ENCODE measurements around the gene TRAK2. TPM values are rescaled to one million over a fixed set of nuclear protein-coding genes. Genes with fewer than 3 reads are reported as not detected.
A peak's percentile ranks its signal among the peaks of the same experiment; 100 is the strongest.

The TRAK2 gene
- total and polyA plus RNA-seq, 10 donors = 7.1 to 63.0 (median 37.7) TPM

GRCh38 chr2:201420442-201421113 lies 30.7 kb downstream of the TRAK2 start:
- WGBS, 5 donors = 65 to 85% (median 76%) methylated on average over 3 of the region's 3 CpGs
- intact Hi-C loops (cut with DNase I; ENCODE audit: low total_unique reads) = no loop called here
- H3K27me3 ChIP-seq (replicated peaks in 1 of 7) = no peaks in the 10 kb centered on the region
- TF ChIP-seq, protein P1, sequence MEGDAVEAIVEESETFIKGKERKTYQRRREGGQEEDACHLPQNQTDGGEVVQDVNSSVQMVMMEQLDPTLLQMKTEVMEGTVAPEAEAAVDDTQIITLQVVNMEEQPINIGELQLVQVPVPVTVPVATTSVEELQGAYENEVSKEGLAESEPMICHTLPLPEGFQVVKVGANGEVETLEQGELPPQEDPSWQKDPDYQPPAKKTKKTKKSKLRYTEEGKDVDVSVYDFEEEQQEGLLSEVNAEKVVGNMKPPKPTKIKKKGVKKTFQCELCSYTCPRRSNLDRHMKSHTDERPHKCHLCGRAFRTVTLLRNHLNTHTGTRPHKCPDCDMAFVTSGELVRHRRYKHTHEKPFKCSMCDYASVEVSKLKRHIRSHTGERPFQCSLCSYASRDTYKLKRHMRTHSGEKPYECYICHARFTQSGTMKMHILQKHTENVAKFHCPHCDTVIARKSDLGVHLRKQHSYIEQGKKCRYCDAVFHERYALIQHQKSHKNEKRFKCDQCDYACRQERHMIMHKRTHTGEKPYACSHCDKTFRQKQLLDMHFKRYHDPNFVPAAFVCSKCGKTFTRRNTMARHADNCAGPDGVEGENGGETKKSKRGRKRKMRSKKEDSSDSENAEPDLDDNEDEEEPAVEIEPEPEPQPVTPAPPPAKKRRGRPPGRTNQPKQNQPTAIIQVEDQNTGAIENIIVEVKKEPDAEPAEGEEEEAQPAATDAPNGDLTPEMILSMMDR (IDR thresholded peaks at IDR 0.05 in 8 of 11, conservative IDR thresholded peaks at IDR 0.05 in 3 of 11) = no peak
- TF ChIP-seq POLR2A (IDR thresholded peaks at IDR 0.05) (no peak), POLR2AphosphoS5 (IDR thresholded peaks at IDR 0.05) (no peak)
- peak overlapping the region in 4 of 8 donors; percentile 9 to 54 (median 12) for H3K27ac ChIP-seq
- no peaks in the 10 kb centered on the region for H3K9me3 ChIP-seq
- DNase-seq = no peak
- H3K4me3 ChIP-seq = no peak overlapping the region
- H3K36me3 ChIP-seq = peaks cover 0 to 15% (median 0%) of the 10 kb centered on the region in 6 donors
- peaks cover 3 to 80% (median 32%) of the 10 kb centered on the region in 6 donors for H3K4me1 ChIP-seq

DNA sequence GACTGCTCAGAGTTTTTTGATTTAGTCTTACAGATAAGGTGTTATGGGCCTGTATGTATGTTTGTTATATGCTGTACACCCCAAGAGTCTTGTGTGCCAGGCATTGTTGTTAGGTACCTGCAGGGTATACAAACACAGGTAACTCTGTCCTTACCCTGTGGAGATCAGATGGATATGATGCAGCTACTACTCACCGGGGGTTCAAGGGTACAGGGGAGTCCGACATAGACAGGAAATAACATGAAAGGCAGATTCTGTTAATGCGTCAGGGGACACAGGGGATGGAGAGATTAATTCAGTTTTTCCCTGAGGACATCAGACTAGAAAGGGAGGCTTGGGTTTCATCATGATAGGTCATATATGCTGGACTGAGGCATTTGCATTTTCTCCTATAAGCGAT lies 31.3 kb downstream of the TRAK2 start:
- intact Hi-C loops (cut with DNase I; ENCODE audit: low total_unique reads) = no loop called here
- peaks cover 0 to 15% (median 0%) of the 10 kb centered on the region in 6 donors for H3K36me3 ChIP-seq
- H3K9me3 ChIP-seq = no peaks in the 10 kb centered on the region
- no peak for DNase-seq
- peaks cover 3 to 80% (median 33%) of the 10 kb centered on the region in 6 donors for H3K4me1 ChIP-seq
- TF ChIP-seq POLR2A (IDR thresholded peaks at IDR 0.05) (no peak), POLR2AphosphoS5 (IDR thresholded peaks at IDR 0.05) (no peak)
- TF ChIP-seq, protein P1 (IDR thresholded peaks at IDR 0.05 in 8 of 11, conservative IDR thresholded peaks at IDR 0.05 in 3 of 11) = no peak
- no peaks in the 10 kb centered on the region for H3K27me3 ChIP-seq (replicated peaks in 1 of 7)
- 58 to 82% (median 79%) methylated on average over 4 of the region's 4 CpGs for WGBS, 5 donors
- H3K27ac ChIP-seq = peak overlapping the region in 4 of 8 donors; percentile 9 to 54 (median 12)
- H3K4me3 ChIP-seq = no peak overlapping the region

DNA sequence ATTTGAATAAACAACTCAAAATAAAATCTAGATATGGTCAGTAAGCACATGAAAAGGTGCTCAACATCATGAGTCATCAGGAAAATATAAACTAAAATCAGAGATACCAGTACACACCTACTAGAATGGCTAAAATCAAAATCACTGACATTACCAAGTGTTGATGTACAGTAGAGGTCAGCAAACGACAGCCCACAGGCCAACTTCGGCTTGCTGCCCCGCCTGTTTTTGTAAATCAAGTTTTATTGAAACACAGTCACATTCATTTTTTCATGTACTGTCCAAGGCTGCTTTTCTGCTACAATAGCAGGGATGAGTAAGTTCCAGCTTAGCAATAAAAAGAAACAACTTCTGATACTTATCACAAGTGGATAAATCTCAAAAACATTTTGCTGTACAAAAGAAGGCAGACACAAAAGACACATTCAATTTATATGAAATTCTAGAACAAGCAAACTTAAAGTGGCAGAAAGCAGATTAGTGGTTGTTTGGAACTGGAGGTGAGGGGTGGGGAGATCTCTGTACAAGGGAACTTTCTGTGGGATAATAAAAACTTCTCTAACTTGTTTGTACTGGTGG lies 32.1 kb downstream of the TRAK2 start:
- intact Hi-C loops (cut with DNase I; ENCODE audit: low total_unique reads) = no loop called here
- peaks cover 3 to 80% (median 33%) of the 10 kb centered on the region in 6 donors for H3K4me1 ChIP-seq
- peaks cover 0 to 15% (median 0%) of the 10 kb centered on the region in 6 donors for H3K36me3 ChIP-seq
- no peak overlapping the region for H3K4me3 ChIP-seq
- 84 to 89% (median 88%) methylated on average over 3 of the region's 3 CpGs for WGBS, 5 donors
- no peaks in the 10 kb centered on the region for H3K27me3 ChIP-seq (replicated peaks in 1 of 7)
- TF ChIP-seq POLR2A (IDR thresholded peaks at IDR 0.05) (no peak), POLR2AphosphoS5 (IDR thresholded peaks at IDR 0.05) (no peak)
- TF ChIP-seq, protein P1 (IDR thresholded peaks at IDR 0.05 in 8 of 11, conservative IDR thresholded peaks at IDR 0.05 in 3 of 11) = no peak
- no peaks in the 10 kb centered on the region for H3K9me3 ChIP-seq
- DNase-seq = no peak
- peak overlapping the region in 4 of 8 donors; percentile 9 to 54 (median 18) for H3K27ac ChIP-seq

- Histone ChIP-seq H3K9me3 (no peaks in the 10 kb centered on the region), H3K4me1 (peaks cover 0 to 74% (median 45%) of the 10 kb centered on the region in 6 donors), H3K27ac (peak overlapping the region in 4 of 8 donors; percentile 76 to 80 (median 76)), H3K4me3 (no peak overlapping the region), H3K27me3 (replicated peaks in 1 of 7) (no peaks in the 10 kb centered on the region), H3K36me3 (peaks cover 0 to 17% (median 0%) of the 10 kb centered on the region in 6 donors)
- WGBS, 5 donors = 10 to 57% (median 33%) methylated on average over 2 of the region's 2 CpGs
- TF ChIP-seq POLR2AphosphoS5 (IDR thresholded peaks at IDR 0.05) (no peak), POLR2A (IDR thresholded peaks at IDR 0.05) (no peak)
- TF ChIP-seq, protein P1 (IDR thresholded peaks at IDR 0.05 in 8 of 11, conservative IDR thresholded peaks at IDR 0.05 in 3 of 11) = no peak
- intact Hi-C loops (cut with DNase I; ENCODE audit: low total_unique reads) = no loop called here
- no peak for DNase-seq
Observed at GRCh38 chr2:201415149-201415548, 36.1 kb downstream of the TRAK2 start.
